ENCODE data around the gene SH3RF2.

DNA sequence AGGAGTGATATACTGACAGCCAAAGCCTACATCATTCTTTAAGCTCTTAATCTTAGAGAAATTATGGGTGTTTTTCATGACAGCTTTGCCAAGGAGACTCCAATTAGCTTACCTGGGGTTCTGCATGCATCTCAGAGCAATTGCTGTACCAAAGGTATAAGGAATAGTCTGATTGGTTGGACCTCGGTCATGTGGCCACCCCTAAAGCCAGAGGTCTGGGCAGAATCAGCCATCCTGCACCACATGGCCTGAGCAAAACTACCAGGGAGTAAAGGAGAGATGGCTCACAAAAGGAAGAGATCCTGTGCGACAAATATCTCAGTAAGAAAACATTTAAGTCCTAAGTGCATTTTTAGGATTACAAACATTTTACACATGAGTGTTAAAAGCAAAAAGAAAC, 25.6 kb downstream of the SH3RF2 start:
- TF ChIP-seq CTCF (IDR thresholded peaks at IDR 0.05), result no peak
- no peak for TF ChIP-seq EP300 (IDR thresholded peaks at IDR 0.05)
- TF ChIP-seq POLR2A (IDR thresholded peaks at IDR 0.05), result no peak

All from suprapubic skin (tissue), 3 donors.